ENCODE data around the gene ZC3H14. TPM values are rescaled to one million over a fixed set of nuclear protein-coding genes. Genes with fewer than 3 reads are reported as not detected.

The ZC3H14 gene
- total RNA-seq, 2 experiments from 2014 or later = 33.6 to 46.8 TPM

GRCh38 chr14:88599326-88599725 lies 36.5 kb downstream of the ZC3H14 start:
- Mint-ChIP-seq H3K4me3 (no peak overlapping the region), H3K27me3 (no peaks in the 10 kb centered on the region), H3K27ac (peak overlapping the region; percentile 87), H3K4me1 (peaks cover 37% of the 10 kb centered on the region), H3K36me3 (ENCODE audit: low read depth) (peaks cover 63% of the 10 kb centered on the region), H3K9me3 (no peaks in the 10 kb centered on the region)
- ChIA-PET POLR2A (interaction anchor here (0.5 kb wide), 1 partner anchor 26 kb away, joined by 4 read pairs; no protein-coding TSS in a partner anchor), CTCF (no interaction called here)
- DNase-seq = no peak

GRCh38 chr14:88599761-88600439 lies 37.1 kb downstream of the ZC3H14 start:
- DNase-seq = no peak
- H3K4me3 Mint-ChIP-seq = no peak overlapping the region
- H3K9me3 Mint-ChIP-seq = no peaks in the 10 kb centered on the region
- H3K27ac Mint-ChIP-seq = peak overlapping the region; percentile 87
- H3K4me1 Mint-ChIP-seq = peaks cover 38% of the 10 kb centered on the region
- peaks cover 60% of the 10 kb centered on the region for H3K36me3 Mint-ChIP-seq (ENCODE audit: low read depth)
- CTCF ChIA-PET = no interaction called here
- H3K27me3 Mint-ChIP-seq = no peaks in the 10 kb centered on the region
- POLR2A ChIA-PET = interaction anchor here (0.5 to 0.6 kb wide), 2 partner anchors 19 to 27 kb away, joined by 3 to 4 read pairs; no protein-coding TSS in a partner anchor

GRCh38 chr14:88604212-88604611 lies 41.4 kb downstream of the ZC3H14 start:
- POLR2A ChIA-PET = no interaction called here
- no peak overlapping the region for H3K27ac Mint-ChIP-seq
- peaks cover 55% of the 10 kb centered on the region for H3K36me3 Mint-ChIP-seq (ENCODE audit: low read depth)

GRCh38 chr14:88605594-88605993 lies 42.8 kb downstream of the ZC3H14 start:
- POLR2A ChIA-PET = no interaction called here
- DNase-seq = no peak
- H3K4me3 Mint-ChIP-seq = no peak overlapping the region
- no peak overlapping the region for H3K27ac Mint-ChIP-seq
- no peaks in the 10 kb centered on the region for H3K27me3 Mint-ChIP-seq
- no peaks in the 10 kb centered on the region for H3K9me3 Mint-ChIP-seq
- peaks cover 13% of the 10 kb centered on the region for H3K4me1 Mint-ChIP-seq
- H3K36me3 Mint-ChIP-seq (ENCODE audit: low read depth) = peaks cover 57% of the 10 kb centered on the region
- CTCF ChIA-PET = no interaction called here

More at GRCh38 chr14:88604212-88604611, 41.4 kb downstream of the ZC3H14 start:
- peaks cover 24% of the 10 kb centered on the region for H3K4me1 Mint-ChIP-seq
- no peaks in the 10 kb centered on the region for H3K27me3 Mint-ChIP-seq
- DNase-seq = no peak
- H3K4me3 Mint-ChIP-seq = no peak overlapping the region
- no peaks in the 10 kb centered on the region for H3K9me3 Mint-ChIP-seq
- CTCF ChIA-PET = interaction anchor here (1.1 kb wide), 1 partner anchor 9 kb away, joined by 3 read pairs; no protein-coding TSS in a partner anchor

- Mint-ChIP-seq H3K4me1 (peaks cover 18% of the 10 kb centered on the region), H3K9me3 (no peaks in the 10 kb centered on the region), H3K36me3 (ENCODE audit: low read depth) (peaks cover 60% of the 10 kb centered on the region), H3K27me3 (no peaks in the 10 kb centered on the region), H3K4me3 (no peak overlapping the region), H3K27ac (no peak overlapping the region)
- ChIA-PET POLR2A (no interaction called here), CTCF (no interaction called here)
- no peak for DNase-seq
Measured at GRCh38 chr14:88607829-88608228, 45.0 kb downstream of the ZC3H14 start.

- peaks cover 54% of the 10 kb centered on the region for H3K36me3 Mint-ChIP-seq (ENCODE audit: low read depth)
Measured at GRCh38 chr14:88611878-88612277, 49.0 kb downstream of the ZC3H14 start.

GRCh38 chr14:88612981-88613380 lies 50.1 kb downstream of the ZC3H14 start:
- CTCF ChIA-PET = interaction anchor here (1.3 to 1.6 kb wide), 2 partner anchors 8 to 16 kb away, joined by 3 read pairs; no protein-coding TSS in a partner anchor
- Mint-ChIP-seq H3K9me3 (no peaks in the 10 kb centered on the region), H3K27me3 (no peaks in the 10 kb centered on the region), H3K27ac (no peak overlapping the region), H3K4me3 (no peak overlapping the region), H3K36me3 (ENCODE audit: low read depth) (peaks cover 46% of the 10 kb centered on the region), H3K4me1 (peaks cover 17% of the 10 kb centered on the region)
- POLR2A ChIA-PET = no interaction called here
- DNase-seq = no peak

More at GRCh38 chr14:88611878-88612277, 49.0 kb downstream of the ZC3H14 start:
- Mint-ChIP-seq H3K9me3 (no peaks in the 10 kb centered on the region), H3K27me3 (no peaks in the 10 kb centered on the region), H3K27ac (no peak overlapping the region), H3K4me3 (no peak overlapping the region), H3K4me1 (peaks cover 19% of the 10 kb centered on the region)
- ChIA-PET CTCF (no interaction called here), POLR2A (no interaction called here)
- no peak for DNase-seq

GRCh38 chr14:88613552-88614010 lies 50.7 kb downstream of the ZC3H14 start:
- Mint-ChIP-seq H3K36me3 (ENCODE audit: low read depth) (peaks cover 40% of the 10 kb centered on the region), H3K4me1 (peaks cover 14% of the 10 kb centered on the region), H3K9me3 (no peaks in the 10 kb centered on the region), H3K27me3 (no peaks in the 10 kb centered on the region), H3K27ac (no peak overlapping the region), H3K4me3 (no peak overlapping the region)
- no peak for DNase-seq
- ChIA-PET POLR2A (no interaction called here), CTCF (interaction anchor here (1.3 to 1.6 kb wide), 2 partner anchors 9 to 16 kb away, joined by 3 read pairs; no protein-coding TSS in a partner anchor)

- POLR2A ChIA-PET = no interaction called here
- Mint-ChIP-seq H3K4me1 (peaks cover 14% of the 10 kb centered on the region), H3K27me3 (no peaks in the 10 kb centered on the region), H3K4me3 (no peak overlapping the region), H3K36me3 (ENCODE audit: low read depth) (peaks cover 35% of the 10 kb centered on the region), H3K27ac (no peak overlapping the region), H3K9me3 (no peaks in the 10 kb centered on the region)
- DNase-seq = no peak
- CTCF ChIA-PET = interaction anchor here (0.7 to 1.6 kb wide), 2 partner anchors 10 to 183 kb away, joined by 3 read pairs; no protein-coding TSS in a partner anchor
Measured at GRCh38 chr14:88614218-88614907, 51.5 kb downstream of the ZC3H14 start.

- POLR2A ChIA-PET = no interaction called here
- Mint-ChIP-seq H3K27ac (no peak overlapping the region), H3K4me1 (peaks cover 12% of the 10 kb centered on the region), H3K4me3 (no peak overlapping the region), H3K9me3 (no peaks in the 10 kb centered on the region), H3K36me3 (ENCODE audit: low read depth) (peaks cover 18% of the 10 kb centered on the region), H3K27me3 (no peaks in the 10 kb centered on the region)
- CTCF ChIA-PET = no interaction called here
- no peak for DNase-seq
Measured at GRCh38 chr14:88616697-88617096, 53.9 kb downstream of the ZC3H14 start.

GRCh38 chr14:88617479-88617878 lies 54.6 kb downstream of the ZC3H14 start:
- H3K27ac Mint-ChIP-seq = no peak overlapping the region
- no peak for DNase-seq
- peaks cover 10% of the 10 kb centered on the region for H3K4me1 Mint-ChIP-seq
- H3K4me3 Mint-ChIP-seq = no peak overlapping the region
- ChIA-PET POLR2A (no interaction called here), CTCF (no interaction called here)
- peaks cover 13% of the 10 kb centered on the region for H3K36me3 Mint-ChIP-seq (ENCODE audit: low read depth)
- no peaks in the 10 kb centered on the region for H3K27me3 Mint-ChIP-seq
- no peaks in the 10 kb centered on the region for H3K9me3 Mint-ChIP-seq

GRCh38 chr14:88618476-88618875 lies 55.6 kb downstream of the ZC3H14 start:
- CTCF ChIA-PET = no interaction called here
- DNase-seq = no peak
- Mint-ChIP-seq H3K4me3 (no peak overlapping the region), H3K27me3 (no peaks in the 10 kb centered on the region), H3K9me3 (no peaks in the 10 kb centered on the region), H3K4me1 (peaks cover 3% of the 10 kb centered on the region), H3K36me3 (ENCODE audit: low read depth) (peaks cover 7% of the 10 kb centered on the region), H3K27ac (no peak overlapping the region)
- POLR2A ChIA-PET = no interaction called here

GRCh38 chr14:88621100-88621499 lies 58.3 kb downstream of the ZC3H14 start:
- H3K27me3 Mint-ChIP-seq = no peaks in the 10 kb centered on the region
- no peak overlapping the region for H3K4me3 Mint-ChIP-seq
- ChIA-PET CTCF (interaction anchor here (0.6 kb wide), 1 partner anchor 157 kb away, joined by 3 read pairs; no protein-coding TSS in a partner anchor), POLR2A (no interaction called here)
- H3K9me3 Mint-ChIP-seq = no peaks in the 10 kb centered on the region
- H3K4me1 Mint-ChIP-seq = no peaks in the 10 kb centered on the region
- peaks cover 2% of the 10 kb centered on the region for H3K36me3 Mint-ChIP-seq (ENCODE audit: low read depth)
- no peak for DNase-seq
- H3K27ac Mint-ChIP-seq = no peak overlapping the region
